ENCODE results near the gene L1CAM. TPM values are rescaled to one million over a fixed set of nuclear protein-coding genes. Genes with fewer than 3 reads are reported as not detected.

Gene L1CAM
- total and polyA plus RNA-seq, 2 of the 8 experiments (the other 6 are each of a cell fraction or from before 2014, with no cell fraction given), result 11.0 to 43.0 TPM

GRCh38 chrX:153814591-153815315 lies 71.2 kb downstream of the L1CAM start (continued):
- TF ChIP-seq RXRA (IDR thresholded peaks at IDR 0.05; ENCODE audit: insufficient read depth, low read depth, low read length) (no peak), TAF1 (IDR thresholded peaks at IDR 0.05; ENCODE audit: low read depth, low read length) (no peak)
